Activated CD4-positive, CD25-positive, alpha-beta regulatory T cell (primary cell): ENCODE results near the gene FAM174B.

ENCODE experiments used
- DNase-seq, 4 experiments: peaks; one replicate each; lab custom pipeline; 2025; lab: John Stamatoyannopoulos, UW

FAM174B gene

DNA sequence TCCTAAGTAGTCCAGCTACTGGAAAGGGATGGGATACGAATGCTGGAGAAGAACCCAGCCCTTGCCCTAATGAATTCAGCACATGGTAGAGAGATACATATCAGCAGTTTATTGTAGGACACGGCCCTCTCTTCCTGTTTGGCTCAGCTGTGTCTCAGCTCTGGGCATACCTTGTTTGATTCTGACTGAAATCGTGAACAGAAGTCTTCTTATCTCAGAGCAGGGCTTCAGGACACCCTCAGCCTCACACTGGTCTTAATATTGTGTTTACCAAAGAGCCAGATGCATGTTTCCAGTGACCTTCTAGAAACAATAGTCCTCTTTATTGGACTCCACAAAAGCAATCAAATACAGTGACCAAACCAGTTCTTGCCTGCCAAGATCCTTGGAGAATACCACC, 54.7 kb downstream of the FAM174B start:
- no peak for DNase-seq

DNA sequence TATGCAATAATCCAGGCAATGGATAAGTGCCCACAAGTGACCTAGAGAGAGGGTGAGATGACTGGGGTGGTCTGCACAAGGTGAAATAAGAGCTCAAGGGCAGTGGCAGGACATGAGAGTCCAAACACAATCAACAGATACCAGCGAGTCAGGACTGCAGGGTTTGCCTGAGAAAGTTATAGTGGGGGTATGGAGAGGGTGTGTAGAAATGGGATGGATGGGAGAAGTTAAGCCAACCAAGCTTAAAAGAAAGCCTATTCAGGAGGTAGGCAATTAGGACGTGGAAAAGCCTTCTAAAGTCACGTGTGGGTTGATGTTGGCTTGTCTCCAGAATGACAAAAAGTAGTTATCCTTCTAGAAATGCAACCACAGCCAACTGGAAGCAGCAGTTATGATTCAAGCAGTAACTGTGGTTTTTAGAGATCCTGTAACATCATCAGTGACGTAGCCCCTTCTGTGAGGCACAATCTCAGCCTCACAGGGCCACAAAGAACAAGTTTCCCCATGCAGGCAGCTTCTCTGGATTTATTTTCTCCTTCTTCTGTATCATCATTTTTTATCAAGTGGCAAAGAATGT, 56.1 kb downstream of the FAM174B start:
- no peak for DNase-seq

DNA sequence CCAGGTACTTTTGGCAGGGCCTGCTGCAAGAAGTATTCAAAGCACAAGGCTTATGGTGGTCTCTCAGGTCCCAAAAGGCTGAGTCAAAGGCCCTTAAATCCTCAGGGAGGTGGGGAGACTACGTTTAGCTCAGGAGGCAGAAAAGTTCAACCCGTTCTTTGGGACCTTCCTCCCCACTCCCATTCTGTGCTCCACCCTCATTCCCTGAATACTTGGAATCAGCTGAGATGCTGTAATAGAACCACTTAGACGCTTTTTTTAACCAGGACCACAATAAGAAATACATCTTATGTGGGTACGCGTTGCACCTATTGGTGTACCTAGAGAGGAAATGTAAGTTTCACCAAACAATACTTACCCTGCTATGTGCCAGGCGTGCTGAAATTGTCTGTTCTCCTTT, 58.0 kb downstream of the FAM174B start:
- DNase-seq: no peak

DNA sequence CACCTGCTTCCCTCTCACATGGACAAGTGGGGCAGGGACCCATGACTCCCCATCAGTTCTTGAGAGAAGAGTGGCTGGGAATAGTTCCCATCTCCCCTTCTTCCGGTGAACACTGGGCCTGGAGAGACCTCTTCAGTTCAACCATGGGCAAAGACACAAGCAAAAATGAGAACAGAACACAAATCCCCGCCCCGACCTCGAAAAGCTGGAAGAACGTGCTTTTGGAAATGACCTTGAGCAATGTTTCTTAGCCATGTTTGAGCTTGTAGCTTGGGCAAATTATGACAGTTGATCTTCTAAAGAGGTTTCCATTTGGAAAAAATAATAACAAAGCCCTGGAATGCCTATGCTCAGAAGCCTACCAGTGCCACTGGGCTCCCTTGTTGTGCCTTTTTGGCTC, 59.0 kb downstream of the FAM174B start:
- DNase-seq: no peak

DNA sequence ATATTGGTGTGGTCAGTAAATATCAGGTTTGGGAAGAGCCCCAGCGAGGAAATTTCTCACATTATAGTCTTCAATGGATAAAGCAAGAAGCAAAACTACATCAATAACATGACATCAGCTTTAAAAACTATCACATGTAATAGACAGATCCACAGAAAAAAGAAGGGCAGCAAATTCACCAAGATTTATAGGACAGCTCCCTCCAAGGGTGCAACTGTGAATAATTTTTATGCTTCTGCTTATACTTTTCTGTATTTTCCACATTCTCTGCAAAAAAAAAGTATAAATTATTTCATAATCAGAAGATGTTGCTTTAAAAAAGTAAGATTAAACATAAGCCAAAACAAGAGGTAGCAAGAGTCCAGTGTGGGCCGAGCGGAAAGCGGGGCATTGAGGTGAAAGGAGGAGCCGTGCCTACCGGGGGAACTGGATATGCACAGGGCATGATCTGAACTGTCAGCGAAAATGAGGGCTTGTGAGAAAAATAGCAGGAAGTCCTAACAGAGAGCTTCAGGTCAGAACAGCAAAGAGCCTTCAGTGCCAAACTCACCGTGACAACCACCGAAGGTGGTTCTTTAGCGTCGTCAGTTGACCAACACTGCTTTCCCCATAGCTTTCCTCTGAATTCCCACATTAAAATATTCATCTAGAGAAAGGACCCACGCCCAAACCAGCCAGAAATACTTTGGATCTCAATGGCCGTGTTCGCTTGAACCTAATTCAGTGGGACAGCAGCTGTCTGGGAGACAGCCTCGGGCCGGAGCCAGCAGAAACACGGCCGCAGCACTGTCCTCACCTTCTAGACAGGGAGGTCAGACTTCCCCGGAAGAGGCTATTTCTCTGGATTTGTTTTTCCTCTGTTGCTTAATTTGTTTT, 59.8 kb downstream of the FAM174B start:
- DNase-seq: no peak

DNA sequence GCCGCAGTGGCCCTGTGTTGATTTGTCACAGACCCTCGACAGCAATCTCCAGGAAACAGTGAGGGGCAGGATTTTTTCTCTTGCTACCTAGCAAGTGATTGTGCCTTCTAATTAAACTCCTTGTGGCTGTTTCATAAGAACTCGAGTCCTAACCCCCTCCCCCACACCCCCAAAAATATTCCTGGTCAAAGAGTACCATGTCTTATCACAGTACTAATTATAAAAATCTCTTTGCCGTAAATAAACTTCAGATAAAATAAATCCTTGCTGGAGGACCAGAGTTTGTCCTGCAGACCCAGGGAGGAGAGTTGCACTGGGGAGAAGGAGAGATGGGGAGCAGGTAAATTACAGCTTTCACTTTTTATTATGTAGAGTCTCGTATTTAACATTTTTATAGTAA, 64.3 kb downstream of the FAM174B start:
- no peak for DNase-seq

DNA sequence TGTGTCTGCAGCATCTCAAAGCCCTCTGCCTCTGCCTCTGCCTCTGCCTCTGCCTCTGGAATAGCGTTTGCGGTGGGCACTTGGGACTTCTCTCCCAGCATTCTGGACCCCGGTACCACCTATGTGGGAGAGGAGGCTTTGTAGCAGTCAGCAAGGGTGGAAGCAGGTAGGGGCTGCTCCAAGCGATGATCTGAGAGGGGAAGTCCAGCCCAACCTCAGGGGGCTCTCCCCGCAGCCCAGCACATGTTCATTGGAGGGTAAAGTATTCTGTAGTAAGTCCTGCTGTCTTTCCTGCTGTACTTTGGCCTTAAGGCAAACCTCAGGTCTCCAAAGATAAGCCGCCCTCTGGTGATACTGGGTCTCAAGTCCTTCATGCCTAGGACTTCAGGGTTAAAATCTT, 68.6 kb downstream of the FAM174B start:
- DNase-seq: no peak

DNA sequence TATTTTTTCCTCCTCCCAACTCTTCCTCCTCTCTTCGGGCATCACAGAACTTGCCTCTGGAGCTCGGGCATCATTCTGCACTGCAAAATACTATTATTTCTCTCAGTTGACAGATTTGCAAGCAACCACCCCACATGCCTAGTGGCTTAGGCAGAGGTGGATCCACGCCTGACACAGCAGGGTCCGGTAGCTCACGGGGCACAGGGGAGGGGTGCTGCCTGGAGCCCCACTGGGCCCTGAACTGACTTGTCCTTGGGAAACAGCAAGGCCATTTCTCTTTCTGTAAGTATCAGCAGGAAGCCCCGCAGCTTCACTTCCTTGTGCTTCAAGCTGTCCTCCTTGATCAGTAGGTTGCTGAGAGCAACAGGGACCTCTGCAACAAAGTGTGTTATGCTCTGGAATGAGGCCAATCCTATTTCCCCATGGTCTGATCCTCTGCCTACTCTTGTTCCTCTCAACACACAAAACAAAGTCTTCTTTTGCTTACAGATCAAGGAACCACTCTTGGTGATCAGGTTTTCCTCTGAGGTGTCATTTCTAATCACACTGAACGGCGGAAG, 69.1 kb downstream of the FAM174B start:
- no peak for DNase-seq

DNA sequence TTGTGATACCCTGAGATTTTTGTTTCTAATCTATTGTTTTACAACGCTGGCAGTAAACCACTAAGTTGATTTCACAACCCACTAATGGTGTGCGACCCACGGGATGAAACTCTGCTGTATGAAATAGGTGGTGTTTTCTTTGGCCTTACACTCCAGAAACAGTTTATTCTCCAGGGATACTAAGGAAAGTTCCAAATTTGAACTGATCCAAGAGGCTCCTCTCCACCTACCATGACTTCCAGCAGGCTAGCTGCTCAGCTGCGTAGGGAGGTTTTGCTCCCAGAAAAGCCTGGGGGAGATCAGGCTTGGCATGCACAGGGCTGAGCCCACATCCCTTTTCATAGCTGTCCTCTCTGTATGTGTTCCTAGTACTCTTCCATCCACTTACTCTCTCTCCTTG, 71.5 kb downstream of the FAM174B start:
- no peak for DNase-seq

DNA sequence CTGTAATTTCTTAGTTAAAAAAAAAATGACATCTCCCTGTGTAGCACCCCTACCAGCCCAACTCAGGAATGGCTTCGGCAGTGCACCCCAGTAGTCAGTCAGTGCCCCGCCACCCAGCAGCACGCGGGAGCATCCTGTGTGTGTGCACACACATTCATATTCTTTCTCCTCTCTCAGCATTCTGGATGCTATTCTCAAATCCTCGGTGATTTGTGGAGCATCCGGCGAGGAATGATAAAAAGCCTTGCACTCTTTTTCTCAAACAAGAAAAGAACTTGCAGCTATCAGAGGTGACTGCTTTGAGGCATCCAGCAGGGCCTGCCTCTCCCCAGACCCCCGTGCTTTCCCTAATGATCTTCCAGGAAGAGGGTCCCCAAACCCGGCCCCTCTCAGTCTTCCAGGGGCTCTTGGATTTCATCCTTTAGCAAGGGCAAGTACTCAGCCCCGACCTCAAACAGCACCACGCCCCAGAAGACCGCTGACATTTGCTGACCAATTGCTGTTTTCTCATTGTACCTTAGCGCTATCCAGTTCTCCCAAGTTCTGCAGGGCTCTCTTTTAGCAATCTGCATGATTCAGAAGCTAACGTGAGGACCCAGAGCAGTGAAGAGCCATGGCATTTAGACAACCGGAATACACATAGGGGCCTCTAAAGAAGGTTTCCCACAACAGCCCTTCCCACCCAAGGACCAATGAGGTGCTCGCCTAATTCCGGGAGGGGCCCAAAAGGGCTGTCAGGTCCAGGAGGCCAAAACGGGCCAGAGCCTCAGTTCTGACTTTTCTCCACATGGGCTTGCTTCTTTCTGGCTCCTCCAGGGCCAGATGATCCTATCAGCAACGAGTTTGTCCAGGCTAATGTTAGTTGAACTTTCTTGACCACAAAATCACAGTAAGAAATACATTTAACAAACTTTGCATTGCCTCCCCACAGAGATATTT, 72.2 kb downstream of the FAM174B start:
- no peak for DNase-seq

DNA sequence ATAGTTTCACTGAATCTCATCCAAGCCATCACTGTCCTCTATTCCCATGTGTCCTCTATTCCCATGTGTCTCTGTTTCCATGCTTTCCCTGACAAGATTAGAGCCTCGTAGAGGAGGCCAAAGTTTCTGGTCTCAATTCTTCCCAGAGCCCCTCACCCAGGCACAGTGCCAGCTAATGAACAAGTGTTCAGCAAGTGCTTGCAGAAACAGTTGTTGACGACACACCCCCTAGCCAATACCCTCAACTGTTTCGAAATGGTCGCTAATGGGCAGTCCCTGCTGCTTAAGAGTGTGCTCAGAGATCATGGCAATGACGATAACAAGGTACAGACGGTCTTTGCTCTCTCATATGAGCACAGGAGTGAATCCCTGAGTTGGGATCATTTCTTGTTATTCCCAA, 73.4 kb downstream of the FAM174B start:
- no peak for DNase-seq

DNA sequence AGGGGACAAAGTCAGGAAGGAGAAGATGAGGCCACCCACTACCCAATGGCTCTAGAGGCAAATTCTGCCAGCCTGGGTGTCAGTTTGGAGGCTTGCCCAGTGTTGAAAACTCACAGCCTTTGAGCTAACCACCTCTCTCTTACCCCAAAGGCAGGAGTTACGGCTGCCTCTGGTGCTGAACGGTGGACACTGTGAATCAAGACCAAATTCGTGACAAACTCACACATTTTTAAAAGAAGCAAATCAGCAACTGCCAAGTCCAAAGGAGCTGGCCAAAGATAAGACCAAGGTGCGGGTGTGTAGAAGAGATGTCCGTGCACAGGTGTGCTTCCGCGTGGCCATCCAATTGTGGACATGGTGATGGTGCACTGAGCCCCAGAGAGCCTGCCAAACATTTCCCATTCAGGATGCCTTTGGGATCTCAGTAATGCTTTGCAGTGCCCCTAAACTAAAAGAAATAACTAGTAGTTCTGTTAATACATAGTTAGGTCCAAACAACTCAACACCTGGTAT, 74.6 kb downstream of the FAM174B start:
- DNase-seq: no peak

DNA sequence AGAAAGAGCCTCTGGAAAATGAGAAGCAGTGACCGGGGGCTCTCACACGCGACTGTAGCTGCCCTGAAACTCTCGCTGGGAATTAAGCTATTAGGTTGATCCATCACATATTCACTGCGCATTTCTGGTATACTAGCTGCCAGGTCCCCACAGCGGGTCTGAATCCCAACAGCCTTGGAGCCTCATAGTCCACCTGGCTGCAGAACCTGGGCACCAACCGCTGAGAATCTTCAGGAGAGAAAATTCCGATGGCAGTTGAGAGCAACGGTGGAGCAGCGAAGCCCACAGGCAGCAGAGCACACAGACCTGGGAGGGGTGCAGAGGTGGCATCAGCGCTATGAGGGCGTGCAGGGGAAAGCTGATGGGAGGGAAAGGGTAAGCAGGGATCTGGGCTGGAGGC, 75.1 kb downstream of the FAM174B start:
- no peak for DNase-seq

DNA sequence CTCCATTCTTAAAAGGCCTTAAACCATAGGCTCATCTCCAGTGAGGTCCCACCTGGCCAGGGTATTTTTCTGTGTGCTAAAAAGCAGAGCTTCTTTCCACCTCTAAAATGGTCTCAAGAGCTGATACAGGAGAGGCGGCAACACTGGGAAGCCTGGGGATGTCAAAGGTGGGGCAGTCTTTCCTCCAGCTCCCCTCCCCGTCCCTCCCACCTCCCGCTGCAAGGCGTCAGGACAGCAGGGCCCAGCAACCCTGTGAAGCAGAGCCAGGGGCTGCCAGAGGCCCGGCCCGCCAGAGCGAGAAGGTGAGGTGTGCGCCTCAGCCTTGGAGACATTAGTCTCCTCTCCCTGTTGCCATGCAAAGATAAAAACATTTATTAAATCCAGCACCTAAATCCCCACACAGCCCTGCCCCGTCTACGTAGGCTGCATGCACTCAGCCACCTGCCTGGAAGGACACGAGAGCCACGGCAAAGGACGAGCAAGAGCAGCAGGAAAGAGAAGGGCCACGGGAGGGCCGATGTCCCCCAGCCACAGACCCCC, 75.6 kb downstream of the FAM174B start:
- no peak for DNase-seq

DNA sequence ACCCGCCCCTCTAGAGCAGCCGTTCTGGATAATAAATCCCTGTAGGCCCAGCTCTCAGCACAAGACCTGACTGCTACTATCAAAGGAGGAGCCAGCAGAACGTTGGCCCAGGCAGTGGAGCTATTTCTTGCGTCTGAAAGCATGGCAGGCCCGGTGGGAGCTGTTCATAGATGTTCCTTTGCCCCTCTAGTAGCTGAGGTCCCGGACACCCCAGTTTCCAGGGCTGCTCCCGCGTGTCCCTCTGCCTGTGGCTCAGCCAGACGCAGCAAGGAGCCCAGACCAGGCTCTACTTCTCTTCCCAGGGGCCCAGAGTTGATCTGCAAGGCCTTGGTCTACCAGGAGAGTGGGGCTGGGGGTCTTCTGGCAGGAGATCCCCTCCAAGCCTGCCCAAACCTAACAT, 76.1 kb downstream of the FAM174B start:
- DNase-seq: no peak

DNA sequence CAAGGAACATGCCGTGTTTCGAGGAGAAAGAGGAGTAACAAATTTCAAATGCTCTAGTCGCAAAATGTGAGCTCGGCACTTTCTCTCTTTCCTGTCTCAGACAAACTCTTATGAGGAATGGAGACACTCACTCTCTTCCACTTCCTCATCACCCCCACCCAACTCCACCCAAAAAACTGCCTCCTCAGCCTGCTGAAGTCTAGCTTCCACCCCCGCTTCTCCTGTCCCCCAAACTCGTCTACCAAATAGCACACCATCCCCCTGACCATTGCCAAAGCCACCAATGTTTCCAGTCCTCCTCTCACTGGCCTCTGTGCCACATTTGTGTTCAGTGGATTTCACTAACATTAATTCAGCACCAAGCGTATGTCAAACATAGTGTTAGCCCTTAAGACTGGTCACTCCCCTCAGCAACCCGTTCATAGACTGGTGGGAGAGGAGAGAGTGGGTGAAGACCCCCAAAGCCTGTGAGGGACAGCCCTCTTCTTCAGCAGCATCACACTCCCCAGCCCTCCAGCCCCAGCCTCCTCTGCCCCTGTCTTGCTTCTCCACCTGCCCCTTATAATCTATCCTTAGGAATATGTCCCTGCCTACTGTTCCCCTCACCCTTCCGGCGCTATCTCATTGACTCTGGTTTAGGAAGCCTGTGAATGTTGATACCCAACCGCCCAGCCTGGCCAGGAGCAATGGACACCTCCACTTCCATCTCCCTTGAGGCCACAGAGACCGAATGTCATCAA, 77.3 kb downstream of the FAM174B start:
- no peak for DNase-seq

DNA sequence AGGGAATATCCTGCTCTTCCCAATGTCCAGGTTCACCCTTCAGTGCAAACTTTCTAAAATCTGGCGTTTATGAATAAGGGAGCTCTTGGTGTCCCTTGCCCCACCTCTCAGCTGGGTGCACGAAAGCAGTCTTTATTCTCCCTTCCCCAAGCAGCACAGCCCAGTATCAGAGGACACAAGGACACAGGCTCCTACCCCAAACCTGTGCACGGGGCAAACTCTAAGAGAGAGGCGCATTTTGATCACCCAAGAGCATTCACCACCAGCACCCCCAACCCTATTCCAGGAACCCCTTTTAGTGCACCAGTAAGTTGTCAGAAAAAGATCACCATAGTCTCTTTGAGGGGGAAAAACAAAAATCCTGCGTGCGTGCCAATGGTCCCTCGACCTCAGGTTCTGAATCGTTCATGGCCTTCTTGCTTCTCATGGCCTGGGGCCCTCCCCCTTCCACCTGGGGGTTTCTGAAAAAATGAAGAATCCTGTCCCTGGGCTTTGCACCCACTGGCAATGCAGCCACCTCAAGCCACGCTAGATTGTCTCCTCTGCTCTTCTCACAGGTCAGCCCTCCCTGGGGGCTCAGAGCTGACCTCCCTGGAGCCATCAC, 78.9 kb downstream of the FAM174B start:
- DNase-seq: no peak

DNA sequence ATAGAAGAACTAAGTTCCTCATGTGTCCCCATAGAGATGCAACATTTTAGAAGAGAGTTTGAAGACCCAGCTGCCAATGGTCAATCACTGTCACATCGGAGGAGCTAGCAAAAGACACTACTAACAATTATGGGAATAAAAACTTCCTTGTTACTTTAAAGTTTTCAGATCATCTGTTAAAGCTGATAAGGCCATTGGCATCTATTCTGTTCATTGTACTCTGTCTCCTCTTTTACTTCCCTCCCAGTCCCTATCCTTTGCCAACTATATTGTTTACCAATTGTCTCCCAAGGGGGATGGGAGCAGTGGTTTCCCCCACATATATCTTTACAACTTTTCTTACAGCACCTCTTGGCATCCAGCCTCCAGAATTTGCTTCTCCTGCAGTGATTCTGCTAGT, 81.0 kb downstream of the FAM174B start:
- no peak for DNase-seq

DNA sequence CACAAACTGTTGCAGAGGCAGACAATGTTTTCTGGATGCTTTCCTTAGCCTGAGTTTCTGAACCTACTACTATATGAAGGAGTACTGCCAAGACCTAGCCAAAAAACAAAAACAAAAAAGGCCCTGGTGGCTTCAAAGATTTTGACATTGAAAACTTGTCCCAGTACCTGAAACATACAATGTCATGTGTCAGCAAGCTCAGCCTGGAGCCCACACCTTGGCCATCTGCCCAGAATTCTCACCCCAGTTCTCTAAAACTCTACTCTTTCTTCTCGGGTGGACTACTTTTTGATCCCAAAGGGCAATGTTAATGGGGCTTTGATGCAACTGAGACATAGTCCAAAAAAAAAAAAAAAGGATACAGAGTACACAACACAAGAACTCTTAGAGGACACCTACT, 81.4 kb downstream of the FAM174B start:
- no peak for DNase-seq

DNA sequence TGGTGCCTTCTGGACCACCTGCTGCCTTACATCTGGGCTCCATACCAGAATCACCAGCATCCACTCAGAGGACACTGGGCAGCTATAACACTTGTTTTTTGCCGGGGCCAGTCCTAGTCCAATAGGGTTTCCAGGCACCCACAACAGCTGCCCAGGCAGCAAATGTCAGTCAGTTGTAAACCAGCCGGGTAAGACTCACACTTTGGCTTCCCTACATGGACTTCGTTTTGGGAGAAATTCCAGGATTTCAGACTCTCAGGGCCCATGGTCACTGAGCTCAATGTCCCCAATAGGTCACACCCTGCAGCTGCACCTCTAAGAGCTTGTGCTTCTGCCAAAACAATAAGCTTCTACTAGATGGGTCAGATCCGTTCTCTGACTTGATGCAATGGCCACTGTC, 83.8 kb downstream of the FAM174B start:
- no peak for DNase-seq

DNA sequence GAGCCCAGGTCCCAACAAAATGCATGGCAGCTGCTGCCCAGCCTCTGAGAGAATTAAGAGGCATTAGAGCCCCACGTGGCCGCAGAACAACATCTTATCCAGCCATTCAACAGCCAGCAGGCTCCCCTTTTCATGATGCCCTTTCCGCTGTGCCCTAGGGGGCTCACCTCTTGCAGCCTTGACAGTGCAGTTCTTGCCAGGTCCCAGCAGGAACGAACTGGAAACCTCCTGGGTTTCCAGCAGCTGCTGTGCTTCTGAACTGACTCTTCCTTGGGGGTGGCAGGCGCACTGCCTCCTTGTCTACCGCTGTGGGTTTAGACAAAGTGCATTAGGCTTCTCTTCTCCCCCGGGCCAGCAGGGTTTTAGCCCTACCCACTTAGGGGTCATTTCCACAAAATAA, 85.2 kb downstream of the FAM174B start:
- no peak for DNase-seq
